Neural progenitor cell (in vitro differentiated cells): ENCODE measurements around the gene OXSR1.

Experiments
- CTCF ChIP-seq: fragments of 200-600 bp; sonication (generic); IDR thresholded peaks from 2 replicates; pipeline ENCODE4 v1.5.1; 2017; ENCODE audit warnings: antibody characterized with exemption, mild to moderate bottlenecking
- EZH2 ChIP-seq: fragments of 200-600 bp; sonication (generic); IDR thresholded peaks from 2 replicates; pipeline ENCODE4 v1.6.1; 2017; ENCODE audit warnings: antibody characterized with exemption, mild to moderate bottlenecking, moderate library complexity
- EZH2phosphoT487 ChIP-seq: fragments of 200-600 bp; sonication (generic); IDR thresholded peaks from 2 replicates; pipeline ENCODE4 v1.6.1; 2017; ENCODE audit warnings: antibody characterized with exemption

- TF ChIP-seq EZH2 (no peak), CTCF (no peak), EZH2phosphoT487 (no peak)
Measured at GRCh38 chr3:38141952-38142273, 23.4 kb upstream of the OXSR1 start.
